IPS DF 6.9 (cell line): ENCODE results near the gene OBSCN.
"Not testable (repeated sequence)": the region's sequence is repeated elsewhere in the genome, so short reads cannot be mapped to it uniquely, and the experiment has no call there.

Source experiments
- DNase-seq: peaks from one replicate; pipeline ENCODE4 v3.0.0-alpha.2; 2013; ENCODE audit warnings: low read depth, low spot score
- H3K27ac ChIP-seq: one replicate; pipeline ENCODE4 v1.5.1; 2013; ENCODE audit warnings: low read length, control low read depth
- H3K27me3 ChIP-seq: 2 replicates; pipeline ENCODE4 v1.6.1; 2013; ENCODE audit warnings: mild to moderate bottlenecking, low read length; ENCODE audit not compliant: control insufficient read depth, insufficient read depth
- H3K36me3 ChIP-seq: 2 replicates; pipeline ENCODE4 v1.6.1; 2013; ENCODE audit warnings: low read length; ENCODE audit not compliant: control insufficient read depth, insufficient read depth
- H3K4me1 ChIP-seq: 2 replicates; pipeline ENCODE4 v1.6.1; 2013; ENCODE audit warnings: low read length; ENCODE audit not compliant: control insufficient read depth, insufficient read depth
- H3K4me3 ChIP-seq: 2 replicates; pipeline ENCODE4 v1.5.1; 2013; ENCODE audit warnings: mild to moderate bottlenecking, low read length
- H3K9me3 ChIP-seq: 2 replicates; pipeline ENCODE4 v1.6.1; 2013; ENCODE audit warnings: low read length, inconsistent platforms; ENCODE audit not compliant: control insufficient read depth, insufficient read depth
- WGBS: extraction: QIAGEN DNeasy Blood & Tissue Kit; methylation state at CpG from one replicate; pipeline ENCODE4 v1.1.7; 2013; ENCODE audit warnings: mixed read lengths, missing lambda C conversion rate; ENCODE audit not compliant: insufficient read length, insufficient coverage; 5-methylcytosine and 5-hydroxymethylcytosine counted together

Gene OBSCN

GRCh38 chr1:228231189-228231588, 23.3 kb downstream of the OBSCN start:
- no CpG with 5 or more reads among the region's 2 CpGs for WGBS
- DNase-seq, result no peak
- Histone ChIP-seq H3K36me3 (0 out of 2 replicates have a peak, but pooled peaks cover 2% of the 10 kb centered on the region), H3K4me1 (no peaks in the 10 kb centered on the region), H3K4me3 (no peak overlapping the region), H3K27ac (no peak overlapping the region), H3K9me3 (no peaks in the 10 kb centered on the region), H3K27me3 (no peaks in the 10 kb centered on the region)

- 100% methylated on average over 1 of the region's 1 CpG for WGBS
- peaks cover under 1% of the 10 kb centered on the region for H3K36me3 ChIP-seq
- DNase-seq, result no peak
- no peaks in the 10 kb centered on the region for H3K4me1 ChIP-seq
- no peaks in the 10 kb centered on the region for H3K27me3 ChIP-seq
- H3K4me3 ChIP-seq, result no peak overlapping the region
- no peak overlapping the region for H3K27ac ChIP-seq
- H3K9me3 ChIP-seq, result no peaks in the 10 kb centered on the region
Observed at GRCh38 chr1:228233136-228233535, 25.3 kb downstream of the OBSCN start.

- Histone ChIP-seq H3K9me3 (no peaks in the 10 kb centered on the region), H3K27me3 (no peaks in the 10 kb centered on the region), H3K4me1 (no peaks in the 10 kb centered on the region), H3K27ac (no peak overlapping the region), H3K4me3 (no peak overlapping the region), H3K36me3 (peaks cover 8% of the 10 kb centered on the region)
- no peak for DNase-seq
- no CpG with 5 or more reads among the region's 2 CpGs for WGBS
Observed at GRCh38 chr1:228234921-228235320, 27.1 kb downstream of the OBSCN start.

- Histone ChIP-seq H3K4me1 (no peaks in the 10 kb centered on the region), H3K27ac (no peak overlapping the region), H3K4me3 (no peak overlapping the region), H3K9me3 (peaks cover 2% of the 10 kb centered on the region; the same call in 1 of the 2 replicates), H3K27me3 (no peaks in the 10 kb centered on the region), H3K36me3 (peaks cover 13% of the 10 kb centered on the region)
- no peak for DNase-seq
- WGBS, result no CpG with 5 or more reads among the region's 5 CpGs
Observed at GRCh38 chr1:228236744-228237143, 28.9 kb downstream of the OBSCN start.

GRCh38 chr1:228238007-228238406, 30.2 kb downstream of the OBSCN start:
- no peak for DNase-seq

GRCh38 chr1:228238461-228238860, 30.6 kb downstream of the OBSCN start:
- Histone ChIP-seq H3K27me3 (no peaks in the 10 kb centered on the region), H3K4me3 (no peak overlapping the region), H3K4me1 (no peaks in the 10 kb centered on the region), H3K27ac (no peak overlapping the region), H3K36me3 (peaks cover 19% of the 10 kb centered on the region), H3K9me3 (peaks cover 4% of the 10 kb centered on the region)
- WGBS, result no CpG with 5 or more reads among the region's 3 CpGs
- DNase-seq, result no peak

More at GRCh38 chr1:228238007-228238406, 30.2 kb downstream of the OBSCN start:
- H3K27me3 ChIP-seq, result no peaks in the 10 kb centered on the region
- no peak overlapping the region for H3K4me3 ChIP-seq
- no peak overlapping the region for H3K27ac ChIP-seq
- no CpG with 5 or more reads among the region's 7 CpGs for WGBS
- no peaks in the 10 kb centered on the region for H3K4me1 ChIP-seq
- H3K9me3 ChIP-seq, result peaks cover 2% of the 10 kb centered on the region
- peaks cover 15% of the 10 kb centered on the region for H3K36me3 ChIP-seq

GRCh38 chr1:228240411-228241240, 32.8 kb downstream of the OBSCN start:
- WGBS, result no CpG with 5 or more reads among the region's 13 CpGs
- H3K4me3 ChIP-seq, result no peak overlapping the region
- H3K4me1 ChIP-seq, result no peaks in the 10 kb centered on the region
- H3K27me3 ChIP-seq, result no peaks in the 10 kb centered on the region
- no peak for DNase-seq
- no peak overlapping the region for H3K27ac ChIP-seq
- H3K36me3 ChIP-seq, result peaks cover 28% of the 10 kb centered on the region
- H3K9me3 ChIP-seq, result peaks cover 8% of the 10 kb centered on the region

GRCh38 chr1:228241259-228241658, 33.4 kb downstream of the OBSCN start:
- DNase-seq, result no peak
- Histone ChIP-seq H3K4me1 (no peaks in the 10 kb centered on the region), H3K27me3 (no peaks in the 10 kb centered on the region), H3K9me3 (peaks cover 8% of the 10 kb centered on the region), H3K36me3 (peaks cover 28% of the 10 kb centered on the region), H3K4me3 (no peak overlapping the region), H3K27ac (no peak overlapping the region)
- WGBS, result no CpG with 5 or more reads among the region's 2 CpGs

GRCh38 chr1:228242409-228242808, 34.6 kb downstream of the OBSCN start:
- DNase-seq, result no peak
- H3K9me3 ChIP-seq, result peaks cover 8% of the 10 kb centered on the region
- peaks cover 34% of the 10 kb centered on the region for H3K36me3 ChIP-seq
- no peaks in the 10 kb centered on the region for H3K27me3 ChIP-seq
- no peak overlapping the region for H3K4me3 ChIP-seq
- no peaks in the 10 kb centered on the region for H3K4me1 ChIP-seq
- no peak overlapping the region for H3K27ac ChIP-seq

- WGBS, result no CpG with 5 or more reads among the region's 7 CpGs
- H3K36me3 ChIP-seq, result peaks cover 34% of the 10 kb centered on the region
- no peak overlapping the region for H3K27ac ChIP-seq
- H3K9me3 ChIP-seq, result peaks cover 8% of the 10 kb centered on the region
- H3K27me3 ChIP-seq, result no peaks in the 10 kb centered on the region
- DNase-seq, result no peak
- H3K4me3 ChIP-seq, result no peak overlapping the region
- no peaks in the 10 kb centered on the region for H3K4me1 ChIP-seq
Observed at GRCh38 chr1:228243093-228243492, 35.2 kb downstream of the OBSCN start.

GRCh38 chr1:228243989-228244388, 36.1 kb downstream of the OBSCN start:
- no CpG with 5 or more reads among the region's 5 CpGs for WGBS
- peaks cover 29% of the 10 kb centered on the region for H3K36me3 ChIP-seq
- not testable (repeated sequence) for DNase-seq, H3K4me3 ChIP-seq, H3K9me3 ChIP-seq, H3K27ac ChIP-seq, H3K4me1 ChIP-seq, H3K27me3 ChIP-seq
